NT2/D1 (cell line): Measurements from ENCODE around the gene C19orf12.

Experiments
- DNase-seq: peaks from one replicate; pipeline ENCODE4 v3.0.0-alpha.2; 2011; ENCODE audit warnings: low read depth, low spot score
- H3K27me3 ChIP-seq: 2 replicates; pipeline ENCODE4 v1.6.0; 2011; ENCODE audit warnings: mild to moderate bottlenecking; ENCODE audit not compliant: insufficient read length, insufficient read depth
- H3K36me3 ChIP-seq: 2 replicates; pipeline ENCODE4 v1.6.1; 2011; ENCODE audit warnings: mild to moderate bottlenecking, low read length, mixed read lengths; ENCODE audit not compliant: insufficient read depth, insufficient read length
- H3K4me1 ChIP-seq: 2 replicates; pipeline ENCODE4 v1.5.1; 2011; ENCODE audit not compliant: insufficient read depth, insufficient read length
- H3K4me3 ChIP-seq: 2 replicates; pipeline ENCODE4 v1.5.1; 2011; ENCODE audit warnings: low read depth; ENCODE audit not compliant: insufficient read length
- H3K9ac ChIP-seq: 2 replicates; pipeline ENCODE4 v1.6.0; 2011; ENCODE audit warnings: low read depth; ENCODE audit not compliant: insufficient read length
- H3K9me3 ChIP-seq: 2 replicates; pipeline ENCODE4 v1.5.1; 2011; ENCODE audit warnings: mild to moderate bottlenecking, low read length; ENCODE audit not compliant: insufficient read depth
- SUZ12 ChIP-seq: IDR thresholded peaks from 2 replicates; pipeline ENCODE4 v1.6.1; 2011; ENCODE audit not compliant: insufficient read length, insufficient read depth; ENCODE audit errors: extremely low read depth
- YY1 ChIP-seq: IDR thresholded peaks from 2 replicates; pipeline ENCODE4 v1.6.1; 2011; ENCODE audit not compliant: insufficient read length, insufficient read depth
- ZNF274 ChIP-seq: IDR thresholded peaks from 2 replicates; pipeline ENCODE4 v1.6.1; 2011; ENCODE audit warnings: mild to moderate bottlenecking, low read depth, low read length

The C19orf12 gene

DNA sequence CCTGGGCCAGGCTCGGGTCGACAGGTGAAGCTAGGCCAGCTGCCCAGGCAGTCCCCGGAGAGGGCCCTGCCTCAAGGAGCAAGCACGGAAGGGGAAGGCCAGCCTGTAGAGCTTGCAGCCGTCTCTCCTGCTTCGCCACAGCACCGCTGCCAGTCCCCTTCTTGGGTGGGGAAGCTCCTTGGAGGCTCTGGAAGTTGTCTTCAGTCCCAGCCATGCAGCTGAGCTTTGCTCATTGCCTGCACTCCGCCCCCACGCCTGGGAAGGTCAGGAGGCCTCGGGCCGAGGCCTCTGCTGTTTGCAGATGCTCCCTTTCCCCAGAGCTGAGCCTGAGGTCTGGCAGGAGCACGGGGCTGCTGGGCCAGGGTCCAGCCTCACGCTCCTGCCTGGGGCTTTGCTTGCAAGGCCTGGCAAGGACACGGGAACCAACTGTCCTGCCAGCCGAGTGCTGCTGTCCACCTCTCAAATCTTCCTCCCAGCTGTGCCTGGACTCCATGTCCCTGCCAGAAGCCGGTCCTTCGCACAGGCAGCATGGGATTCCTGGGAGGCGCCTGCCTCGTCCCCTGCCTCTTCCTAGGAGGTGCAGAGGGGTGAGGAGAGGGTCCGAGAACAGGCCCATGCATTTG lies 36.5 kb downstream of the C19orf12 start:
- peak overlapping the region; percentile 44 for H3K9ac ChIP-seq
- TF ChIP-seq ZNF274 (no peak), YY1 (no peak), SUZ12 (no peak)
- H3K9me3 ChIP-seq: no peaks in the 10 kb centered on the region
- H3K27me3 ChIP-seq: no peaks in the 10 kb centered on the region
- no peak for DNase-seq
- H3K4me3 ChIP-seq: no peak overlapping the region
- H3K4me1 ChIP-seq: peaks cover 8% of the 10 kb centered on the region
- peaks cover 21% of the 10 kb centered on the region for H3K36me3 ChIP-seq

GRCh38 chr19:29677001-29677817 lies 37.9 kb downstream of the C19orf12 start:
- TF ChIP-seq ZNF274: no peak
- no peak for TF ChIP-seq YY1
- no peak for TF ChIP-seq SUZ12
- Histone ChIP-seq H3K9ac (peak overlapping the region; percentile 42), H3K9me3 (no peaks in the 10 kb centered on the region), H3K4me1 (peaks cover 4% of the 10 kb centered on the region), H3K36me3 (peaks cover 21% of the 10 kb centered on the region), H3K4me3 (no peak overlapping the region), H3K27me3 (no peaks in the 10 kb centered on the region)
- DNase-seq: no peak

DNA sequence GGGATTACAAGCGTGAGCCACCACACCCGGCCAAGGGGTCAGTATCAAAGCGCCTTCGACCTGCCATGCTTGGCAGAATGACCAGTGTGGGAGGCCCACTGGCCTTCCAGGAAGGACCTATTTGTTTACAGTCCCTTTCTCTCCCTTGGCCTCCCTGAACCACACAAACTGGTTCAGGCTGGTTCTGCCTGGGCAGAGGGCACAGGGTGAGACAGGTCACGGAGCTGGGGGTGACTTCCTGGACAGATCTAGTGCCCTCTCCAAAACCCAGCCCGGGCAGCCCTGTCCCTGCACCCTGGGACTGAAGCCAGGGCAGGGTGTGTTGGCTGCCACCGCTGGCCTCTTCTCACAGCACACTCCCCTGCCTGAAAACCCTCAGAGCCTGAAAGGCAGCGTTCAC lies 38.5 kb downstream of the C19orf12 start:
- Histone ChIP-seq H3K4me1 (peaks cover 4% of the 10 kb centered on the region), H3K36me3 (peaks cover 21% of the 10 kb centered on the region), H3K27me3 (no peaks in the 10 kb centered on the region), H3K9ac (no peak overlapping the region), H3K9me3 (no peaks in the 10 kb centered on the region), H3K4me3 (no peak overlapping the region)
- no peak for DNase-seq
- TF ChIP-seq ZNF274 (no peak), SUZ12 (no peak), YY1 (no peak)

- TF ChIP-seq SUZ12: no peak
- no peak for TF ChIP-seq ZNF274
- TF ChIP-seq YY1: no peak
- no peak for DNase-seq
- Histone ChIP-seq H3K9ac (no peak overlapping the region), H3K27me3 (no peaks in the 10 kb centered on the region), H3K4me3 (no peak overlapping the region), H3K4me1 (peaks cover 2% of the 10 kb centered on the region), H3K36me3 (peaks cover 21% of the 10 kb centered on the region), H3K9me3 (no peaks in the 10 kb centered on the region)
These were observed 39.3 kb downstream of the C19orf12 start for GRCh38 chr19:29675650-29676186.

GRCh38 chr19:29675120-29675649 lies 39.9 kb downstream of the C19orf12 start:
- Histone ChIP-seq H3K4me3 (no peak overlapping the region), H3K4me1 (peaks cover 2% of the 10 kb centered on the region), H3K36me3 (peaks cover 21% of the 10 kb centered on the region), H3K9ac (no peak overlapping the region), H3K9me3 (no peaks in the 10 kb centered on the region), H3K27me3 (no peaks in the 10 kb centered on the region)
- DNase-seq: no peak
- TF ChIP-seq SUZ12 (no peak), YY1 (no peak), ZNF274 (no peak)

DNA sequence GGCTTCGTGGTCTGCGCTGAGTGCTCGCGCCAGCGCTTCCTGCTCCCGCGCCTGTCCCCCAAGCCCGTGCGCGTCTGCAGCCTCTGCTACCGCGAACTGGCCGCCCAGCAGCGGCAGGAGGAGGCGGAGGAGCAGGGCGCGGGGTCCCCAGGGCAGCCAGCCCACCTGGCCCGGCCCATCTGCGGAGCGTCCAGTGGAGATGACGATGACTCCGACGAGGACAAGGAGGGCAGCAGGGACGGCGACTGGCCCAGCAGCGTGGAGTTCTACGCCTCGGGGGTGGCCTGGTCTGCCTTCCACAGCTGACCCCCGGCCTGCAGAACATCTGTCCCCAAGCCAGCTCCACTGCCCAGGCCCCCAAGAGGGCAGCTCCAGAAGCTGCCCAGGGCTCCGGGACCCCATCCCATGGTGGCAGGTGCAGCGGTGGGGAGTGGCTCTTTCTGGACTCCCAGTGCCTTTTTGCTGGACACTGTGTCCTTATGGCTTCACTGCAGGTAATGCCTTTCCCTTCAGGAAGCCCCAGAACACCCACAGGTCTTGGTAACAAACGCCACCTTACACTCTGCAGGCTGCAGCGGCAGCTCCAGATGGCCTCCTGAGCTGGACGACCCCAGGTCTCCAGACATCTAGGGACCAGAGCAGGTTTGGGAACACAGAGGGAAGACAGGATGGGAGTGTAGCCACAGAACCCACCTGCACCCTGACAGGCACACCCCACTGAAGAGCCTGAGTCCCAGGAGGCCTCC lies 40.5 kb downstream of the C19orf12 start:
- Histone ChIP-seq H3K9me3 (no peaks in the 10 kb centered on the region), H3K36me3 (peaks cover 21% of the 10 kb centered on the region), H3K4me3 (no peak overlapping the region), H3K9ac (no peak overlapping the region), H3K4me1 (peaks cover 2% of the 10 kb centered on the region), H3K27me3 (no peaks in the 10 kb centered on the region)
- TF ChIP-seq SUZ12: no peak
- DNase-seq: no peak
